H1 (cell line): ENCODE results near the gene COG7. TPM values are rescaled to one million over a fixed set of nuclear protein-coding genes. Genes with fewer than 3 reads are reported as not detected.

Experiments used
- CTCF ChIA-PET: fragments of 300-600 bp; sonication (Branson Sonifier 250); formaldehyde crosslinking; loops from one replicate; lab custom pipeline; 2021; ENCODE audit not compliant: partially characterized antibody; lab: Charles Lee
- POLR2A ChIA-PET: fragments of 300-600 bp; sonication (Branson Sonifier 250); formaldehyde crosslinking; loops from one replicate; lab custom pipeline; 2021; ENCODE audit warnings: inconsistent platforms; ENCODE audit not compliant: partially characterized antibody; lab: Charles Lee
- DNase-seq, 2 experiments: peaks; one replicate each; pipeline versions ENCODE4 v3.0.0 to v3.0.0-alpha.2; 2010 to 2022; ENCODE audit warnings: low spot score in 2 of 2, low read depth in 1 of 2, mixed read lengths in 1 of 2
- FAIRE-seq: peaks from 2 replicates; lab custom pipeline; 2011; peaks lifted over from hg19 to GRCh38; lab: Jason Lieb, UNC
- H2AFZ ChIP-seq: 2 replicates; pipeline ENCODE4 v1.8.1; 2012; ENCODE audit warnings: low read length, inconsistent platforms
- H2AK5ac ChIP-seq: 2 replicates; pipeline ENCODE4 v1.6.1; 2013; ENCODE audit warnings: low read depth, low read length
- H2BK120ac ChIP-seq: replicated peaks from 2 replicates; pipeline ENCODE3; 2013; ENCODE audit warnings: low read depth, low read length, inconsistent platforms
- H2BK12ac ChIP-seq: 2 replicates; pipeline ENCODE4 v1.6.1; 2013; ENCODE audit warnings: low read depth, low read length
- H2BK15ac ChIP-seq: 2 replicates; pipeline ENCODE4 v1.6.1; 2013; ENCODE audit warnings: low read length
- H2BK20ac ChIP-seq: 2 replicates; pipeline ENCODE4 v1.6.1; 2013; ENCODE audit warnings: low read length
- H2BK5ac ChIP-seq: 2 replicates; pipeline ENCODE4 v1.6.1; 2013; ENCODE audit warnings: low read depth, low read length
- H3K14ac ChIP-seq: 2 replicates; pipeline ENCODE4 v1.6.1; 2013; ENCODE audit warnings: inconsistent platforms; ENCODE audit not compliant: insufficient read length
- H3K18ac ChIP-seq: 2 replicates; pipeline ENCODE4 v1.6.1; 2013; ENCODE audit warnings: low read length; ENCODE audit errors: extremely low read depth
- H3K23ac ChIP-seq: 2 replicates; pipeline ENCODE4 v1.6.1; 2013; ENCODE audit warnings: inconsistent platforms; ENCODE audit not compliant: insufficient read length
- H3K23me2 ChIP-seq: 2 replicates; pipeline ENCODE4 v1.6.1; 2013; ENCODE audit warnings: low read depth, low read length
- H3K27ac ChIP-seq: 2 replicates; pipeline ENCODE4 v1.6.1; 2011; ENCODE audit warnings: low read depth, low read length, inconsistent platforms
- H3K27me3 ChIP-seq, 4 experiments: replicated peaks in 1 of 4; 1 replicate in 1 of 4; 2 replicates in 3 of 4; pipeline versions ENCODE4 v1.6.1 to v1.8.1; 2011 to 2013; ENCODE audit warnings: low read length in 3 of 4, mild to moderate bottlenecking in 3 of 4, inconsistent platforms in 2 of 4, mixed read lengths in 2 of 4, moderate library complexity in 1 of 4; ENCODE audit not compliant: control insufficient read depth in 3 of 4, insufficient read depth in 3 of 4; ENCODE audit errors: extremely low read depth in 1 of 4
- H3K36me3 ChIP-seq, 4 experiments: 2 replicates each; pipeline versions ENCODE4 v1.6.1 to v1.8.1; 2011 to 2013; ENCODE audit warnings: mild to moderate bottlenecking in 4 of 4, low read length in 3 of 4, moderate library complexity in 2 of 4, control low read depth in 1 of 4, inconsistent platforms in 1 of 4; ENCODE audit not compliant: insufficient read depth in 4 of 4, control insufficient read depth in 2 of 4
- H3K4ac ChIP-seq: replicated peaks from 2 replicates; pipeline ENCODE3; 2013; ENCODE audit warnings: low read length, low read depth, mixed read lengths, inconsistent platforms; ENCODE audit not compliant: insufficient read length
- H3K4me1 ChIP-seq, 4 experiments: replicated peaks in 1 of 4; 1 replicate in 1 of 4; 2 replicates in 3 of 4; pipeline versions ENCODE4 v1.6.1 to v1.8.1; 2011 to 2013; ENCODE audit warnings: low read length in 3 of 4, inconsistent platforms in 2 of 4, mixed read lengths in 1 of 4; ENCODE audit not compliant: insufficient read depth in 4 of 4, control insufficient read depth in 3 of 4
- H3K4me2 ChIP-seq, 2 experiments: 2 replicates each; pipeline versions ENCODE4 v1.6.1 to v1.8.1; 2011 to 2013; ENCODE audit warnings: low read depth in 2 of 2, low read length in 2 of 2, control low read depth in 1 of 2, inconsistent platforms in 1 of 2, mild to moderate bottlenecking in 1 of 2; ENCODE audit not compliant: insufficient read depth in 1 of 2
- H3K4me3 ChIP-seq, 4 experiments: fragments of 200-600, 300-600 bp in 1 of 4; sonication (generic), shearing (Covaris generic), sonication (Bioruptor Twin) in 1 of 4; 2 replicates each; pipeline versions ENCODE4 v1.5.1 to v1.8.1; 2011 to 2016; ENCODE audit warnings: low read length in 4 of 4, low read depth in 3 of 4, control low read depth in 2 of 4, inconsistent platforms in 2 of 4, mild to moderate bottlenecking in 2 of 4, mixed read lengths in 1 of 4, moderate library complexity in 1 of 4; ENCODE audit not compliant: insufficient read depth in 2 of 4; ENCODE audit errors: extremely low read depth in 1 of 4
- H3K56ac ChIP-seq: replicated peaks from 2 replicates; pipeline ENCODE3; 2013; ENCODE audit warnings: low read depth, mild to moderate bottlenecking, mixed read lengths, low read length, inconsistent platforms; ENCODE audit not compliant: insufficient read length
- H3K79me1 ChIP-seq: 2 replicates; pipeline ENCODE4 v1.6.1; 2013; ENCODE audit warnings: low read depth, low read length, control low read depth
- H3K79me2 ChIP-seq, 2 experiments: 2 replicates each; pipeline versions ENCODE4 v1.6.1 to v1.8.1; 2012 to 2013; ENCODE audit warnings: low read length in 2 of 2, mild to moderate bottlenecking in 2 of 2, inconsistent platforms in 1 of 2; ENCODE audit not compliant: insufficient read depth in 2 of 2, control insufficient read depth in 1 of 2
- H3K9ac ChIP-seq, 4 experiments: replicated peaks in 1 of 4; 1 replicate in 1 of 4; 2 replicates in 3 of 4; pipeline versions ENCODE4 v1.6.1 to v1.8.1; 2011 to 2013; ENCODE audit warnings: low read depth in 3 of 4, low read length in 3 of 4, control low read depth in 2 of 4, mild to moderate bottlenecking in 2 of 4, moderate library complexity in 2 of 4, inconsistent platforms in 1 of 4; ENCODE audit errors: extremely low read depth in 1 of 4
- H3K9me3 ChIP-seq, 2 experiments: 2 replicates each; pipeline versions ENCODE4 v1.6.1 to v1.8.1; 2012 to 2013; ENCODE audit warnings: mild to moderate bottlenecking in 2 of 2, moderate library complexity in 2 of 2, control low read depth in 1 of 2, inconsistent platforms in 1 of 2, low read depth in 1 of 2, low read length in 1 of 2, mixed read lengths in 1 of 2; ENCODE audit not compliant: insufficient read depth in 2 of 2
- H4K20me1 ChIP-seq, 2 experiments: replicated peaks in 1 of 2; 2 replicates each; pipeline versions ENCODE3 to v1.8.1; 2011 to 2013; ENCODE audit warnings: inconsistent platforms in 2 of 2, low read length in 2 of 2, mild to moderate bottlenecking in 1 of 2; ENCODE audit not compliant: insufficient read depth in 2 of 2, control insufficient read depth in 1 of 2
- H4K5ac ChIP-seq: 2 replicates; pipeline ENCODE4 v1.6.1; 2013; ENCODE audit warnings: low read length, low read depth, mixed read lengths, inconsistent platforms; ENCODE audit not compliant: insufficient read length
- H4K8ac ChIP-seq: 2 replicates; pipeline ENCODE4 v1.8.0; 2013; ENCODE audit warnings: mild to moderate bottlenecking, moderate library complexity, low read length, inconsistent platforms; ENCODE audit not compliant: insufficient read depth; ENCODE audit errors: extremely low read depth
- H4K91ac ChIP-seq: replicated peaks from 2 replicates; pipeline ENCODE3; 2013; ENCODE audit warnings: low read length, mixed read lengths, inconsistent platforms; ENCODE audit not compliant: insufficient read length
- FOSL1 ChIP-seq: IDR thresholded peaks from 2 replicates; pipeline ENCODE4 v1.6.1; 2011; ENCODE audit warnings: mild to moderate bottlenecking, low read depth, low read length, moderate library complexity; ENCODE audit not compliant: insufficient read depth
- WGBS, 2 experiments: shearing (Covaris generic) in 1 of 2; methylation state at CpG; one replicate each; pipeline versions ENCODE4 v1.1.6 to v1.1.7; 2013 to 2015; ENCODE audit warnings: low lambda C conversion rate in 2 of 2, mixed read lengths in 2 of 2, inconsistent platforms in 1 of 2, low coverage in 1 of 2, missing lambda C conversion rate in 1 of 2; ENCODE audit not compliant: insufficient replicate concordance in 2 of 2, insufficient coverage in 1 of 2, insufficient read length in 1 of 2; ENCODE audit errors: extremely low coverage in 1 of 2, missing lambda C conversion rate in 1 of 2; 5-methylcytosine and 5-hydroxymethylcytosine counted together
- polyA plus RNA-seq, 7 experiments: library from polyadenylated mRNA; depleted of rRNA in 3 of 7; stranded (reverse) in 5 of 7; unstranded in 2 of 7; fragments of >200 nt in 5 of 7; fragments of 200-250 nt in 2 of 7; gene quantifications; 1 replicate in 5 of 7; 2 replicates in 1 of 7; 4 replicates in 1 of 7; pipeline versions ENCODE4 v1.2.1 to v1.2.3, GENCODE V29; 2011 to 2013; ENCODE audit warnings: missing spikeins in 2 of 7, mixed read lengths in 2 of 7
- total RNA-seq: library from RNA; stranded (reverse); fragmentation: NEBNext Ultra II Directional; extraction: Animal tissue kit (Norgen Biotek cat#: 25700); gene quantifications from 2 replicates; pipeline ENCODE4 v1.2.1, GENCODE V29; 2021

COG7 gene
- total and polyA plus RNA-seq, 2 of the 8 experiments (the other 6 are each of a cell fraction or from before 2014, with no cell fraction given) = 17.2 to 40.4 TPM

GRCh38 chr16:23501291-23501690 lies 48.3 kb upstream of the COG7 start:
- Histone ChIP-seq H4K91ac (no peak overlapping the region), H3K27ac (no peak overlapping the region), H2BK12ac (no peak overlapping the region), H3K23ac (no peak overlapping the region), H3K56ac (no peak overlapping the region), H3K79me2 (peaks cover 22 to 100% of the 10 kb centered on the region in 2 experiments), H3K14ac (no peak overlapping the region), H2AK5ac (no peak overlapping the region), H2AFZ (no peak overlapping the region), H3K9ac (no peak overlapping the region), H3K79me1 (peaks cover 31% of the 10 kb centered on the region), H2BK20ac (no peak overlapping the region), H2BK5ac (no peak overlapping the region), H3K9me3 (no peaks in the 10 kb centered on the region), H3K36me3 (peaks cover 0 to 5% (median 2%) of the 10 kb centered on the region in 4 experiments; a peak in 4 of 8 replicates), H4K20me1 (peaks cover 40 to 48% of the 10 kb centered on the region in 2 experiments), H3K27me3 (no peaks in the 10 kb centered on the region), H3K4me2 (no peak overlapping the region; a peak in 1 of 4 replicates), H3K23me2 (no peaks in the 10 kb centered on the region), H2BK120ac (no peak overlapping the region), H4K5ac (no peak overlapping the region), H3K4me1 (peaks cover 0 to 14% (median 2%) of the 10 kb centered on the region in 4 experiments; a peak in 4 of 7 replicates), H3K18ac (no peak overlapping the region), H4K8ac (no peak overlapping the region), H3K4ac (no peak overlapping the region), H2BK15ac (no peak overlapping the region), H3K4me3 (no peak overlapping the region)
- ChIA-PET CTCF (interaction anchor here (0.6 to 2.1 kb wide), 5 partner anchors 37 to 213 kb away, joined by 3 to 7 read pairs (median 3); partner anchors contain the start of gene NDUFAB1), POLR2A (interaction anchor here (0.9 to 2.7 kb wide), 6 partner anchors 8 to 74 kb away, joined by 3 to 29 read pairs (median 5); partner anchors contain the start of genes EARS2, GGA2 and UBFD1)
- FAIRE-seq (no peak), DNase-seq (no peak)
- TF ChIP-seq FOSL1 = no peak
- WGBS, 2 experiments = 94% methylated on average over 5 of the region's 5 CpGs; no CpG with 5 or more reads in 1 of the 2 experiments
